ENCODE measurements around the gene PTPRE.

The PTPRE gene

GRCh38 chr10:128026615-128027300 is 119.9 kb downstream of the PTPRE start:
- H3K36me3 ChIP-seq (ENCODE audit: control insufficient read depth, low read length): no peaks in the 10 kb centered on the region
- H3K27ac ChIP-seq (ENCODE audit: low read depth, low read length): no peak overlapping the region
- TF ChIP-seq CTCF (IDR thresholded peaks at IDR 0.05; ENCODE audit: low read depth, low read length, poor library complexity, severe bottlenecking) (no peak), EZH2phosphoT487 (IDR thresholded peaks at IDR 0.05; ENCODE audit: borderline replicate concordance, low read length) (no peak)

GRCh38 chr10:128027306-128027705 is 120.4 kb downstream of the PTPRE start:
- H3K27me3 ChIP-seq (ENCODE audit: control insufficient read depth, low read length): peaks cover 2% of the 10 kb centered on the region; the same call in 1 of the 2 replicates
- H3K79me2 ChIP-seq (ENCODE audit: control insufficient read depth, low read length): no peaks in the 10 kb centered on the region
- no peaks in the 10 kb centered on the region for H3K4me1 ChIP-seq (ENCODE audit: control insufficient read depth, low read length)
- no peaks in the 10 kb centered on the region for H3K9me3 ChIP-seq (ENCODE audit: control insufficient read depth, insufficient read depth, low read length)
- H3K27ac ChIP-seq (ENCODE audit: low read depth, low read length): no peak overlapping the region
- H3K9me2 ChIP-seq (replicated peaks; ENCODE audit: control insufficient read depth, low read length): no peaks in the 10 kb centered on the region
- H3K36me3 ChIP-seq (ENCODE audit: control insufficient read depth, low read length): no peaks in the 10 kb centered on the region
- no peaks in the 10 kb centered on the region for H4K20me1 ChIP-seq (ENCODE audit: control insufficient read depth, insufficient read depth, low read depth, low read length)
- no peak overlapping the region for H3K4me3 ChIP-seq (ENCODE audit: low read length)
- TF ChIP-seq EZH2phosphoT487 (IDR thresholded peaks at IDR 0.05; ENCODE audit: borderline replicate concordance, low read length) (no peak), CTCF (IDR thresholded peaks at IDR 0.05; ENCODE audit: low read depth, low read length, poor library complexity, severe bottlenecking) (no peak)
- H3K4me2 ChIP-seq (ENCODE audit: low read length): no peak overlapping the region
- H3F3A ChIP-seq (ENCODE audit: control insufficient read depth, insufficient read depth): no peaks in the 10 kb centered on the region

More at GRCh38 chr10:128026615-128027300, 119.9 kb downstream of the PTPRE start:
- Histone ChIP-seq H3K79me2 (ENCODE audit: control insufficient read depth, low read length) (no peaks in the 10 kb centered on the region), H3F3A (ENCODE audit: control insufficient read depth, insufficient read depth) (no peaks in the 10 kb centered on the region), H3K4me3 (ENCODE audit: low read length) (no peak overlapping the region), H3K4me2 (ENCODE audit: low read length) (no peak overlapping the region), H3K27me3 (ENCODE audit: control insufficient read depth, low read length) (peaks cover 2% of the 10 kb centered on the region; the same call in 1 of the 2 replicates), H4K20me1 (ENCODE audit: control insufficient read depth, insufficient read depth, low read depth, low read length) (no peaks in the 10 kb centered on the region), H3K9me2 (replicated peaks; ENCODE audit: control insufficient read depth, low read length) (no peaks in the 10 kb centered on the region), H3K4me1 (ENCODE audit: control insufficient read depth, low read length) (no peaks in the 10 kb centered on the region), H3K9me3 (ENCODE audit: control insufficient read depth, insufficient read depth, low read length) (no peaks in the 10 kb centered on the region)

- Histone ChIP-seq H3K9me3 (ENCODE audit: control insufficient read depth, insufficient read depth, low read length) (no peaks in the 10 kb centered on the region), H3K36me3 (ENCODE audit: control insufficient read depth, low read length) (no peaks in the 10 kb centered on the region), H3K9me2 (replicated peaks; ENCODE audit: control insufficient read depth, low read length) (no peaks in the 10 kb centered on the region), H4K20me1 (ENCODE audit: control insufficient read depth, insufficient read depth, low read depth, low read length) (no peaks in the 10 kb centered on the region), H3K4me1 (ENCODE audit: control insufficient read depth, low read length) (no peaks in the 10 kb centered on the region), H3K79me2 (ENCODE audit: control insufficient read depth, low read length) (no peaks in the 10 kb centered on the region), H3K27me3 (ENCODE audit: control insufficient read depth, low read length) (peaks cover 2% of the 10 kb centered on the region; the same call in 1 of the 2 replicates), H3F3A (ENCODE audit: control insufficient read depth, insufficient read depth) (no peaks in the 10 kb centered on the region), H3K4me2 (ENCODE audit: low read length) (no peak overlapping the region), H3K27ac (ENCODE audit: low read depth, low read length) (no peak overlapping the region), H3K4me3 (ENCODE audit: low read length) (no peak overlapping the region)
- TF ChIP-seq EZH2phosphoT487 (IDR thresholded peaks at IDR 0.05; ENCODE audit: borderline replicate concordance, low read length) (no peak), CTCF (IDR thresholded peaks at IDR 0.05; ENCODE audit: low read depth, low read length, poor library complexity, severe bottlenecking) (no peak)
These were observed 121.1 kb downstream of the PTPRE start for GRCh38 chr10:128027822-128028507.
